Activated T-helper 1 cell treated with Interleukin-2 at 50 U/mL for 16 hours (primary cell): ENCODE measurements around the gene NOL6.
"Not testable (repeated sequence)": the region's sequence is repeated elsewhere in the genome, so short reads cannot be mapped to it uniquely, and the experiment has no call there.

ENCODE experiments used
- DNase-seq: peaks from one replicate; pipeline ENCODE4 v3.0.0-alpha.2; 2020; ENCODE audit warnings: low read depth

The NOL6 gene, protein sequence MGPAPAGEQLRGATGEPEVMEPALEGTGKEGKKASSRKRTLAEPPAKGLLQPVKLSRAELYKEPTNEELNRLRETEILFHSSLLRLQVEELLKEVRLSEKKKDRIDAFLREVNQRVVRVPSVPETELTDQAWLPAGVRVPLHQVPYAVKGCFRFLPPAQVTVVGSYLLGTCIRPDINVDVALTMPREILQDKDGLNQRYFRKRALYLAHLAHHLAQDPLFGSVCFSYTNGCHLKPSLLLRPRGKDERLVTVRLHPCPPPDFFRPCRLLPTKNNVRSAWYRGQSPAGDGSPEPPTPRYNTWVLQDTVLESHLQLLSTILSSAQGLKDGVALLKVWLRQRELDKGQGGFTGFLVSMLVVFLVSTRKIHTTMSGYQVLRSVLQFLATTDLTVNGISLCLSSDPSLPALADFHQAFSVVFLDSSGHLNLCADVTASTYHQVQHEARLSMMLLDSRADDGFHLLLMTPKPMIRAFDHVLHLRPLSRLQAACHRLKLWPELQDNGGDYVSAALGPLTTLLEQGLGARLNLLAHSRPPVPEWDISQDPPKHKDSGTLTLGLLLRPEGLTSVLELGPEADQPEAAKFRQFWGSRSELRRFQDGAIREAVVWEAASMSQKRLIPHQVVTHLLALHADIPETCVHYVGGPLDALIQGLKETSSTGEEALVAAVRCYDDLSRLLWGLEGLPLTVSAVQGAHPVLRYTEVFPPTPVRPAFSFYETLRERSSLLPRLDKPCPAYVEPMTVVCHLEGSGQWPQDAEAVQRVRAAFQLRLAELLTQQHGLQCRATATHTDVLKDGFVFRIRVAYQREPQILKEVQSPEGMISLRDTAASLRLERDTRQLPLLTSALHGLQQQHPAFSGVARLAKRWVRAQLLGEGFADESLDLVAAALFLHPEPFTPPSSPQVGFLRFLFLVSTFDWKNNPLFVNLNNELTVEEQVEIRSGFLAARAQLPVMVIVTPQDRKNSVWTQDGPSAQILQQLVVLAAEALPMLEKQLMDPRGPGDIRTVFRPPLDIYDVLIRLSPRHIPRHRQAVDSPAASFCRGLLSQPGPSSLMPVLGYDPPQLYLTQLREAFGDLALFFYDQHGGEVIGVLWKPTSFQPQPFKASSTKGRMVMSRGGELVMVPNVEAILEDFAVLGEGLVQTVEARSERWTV

DNA sequence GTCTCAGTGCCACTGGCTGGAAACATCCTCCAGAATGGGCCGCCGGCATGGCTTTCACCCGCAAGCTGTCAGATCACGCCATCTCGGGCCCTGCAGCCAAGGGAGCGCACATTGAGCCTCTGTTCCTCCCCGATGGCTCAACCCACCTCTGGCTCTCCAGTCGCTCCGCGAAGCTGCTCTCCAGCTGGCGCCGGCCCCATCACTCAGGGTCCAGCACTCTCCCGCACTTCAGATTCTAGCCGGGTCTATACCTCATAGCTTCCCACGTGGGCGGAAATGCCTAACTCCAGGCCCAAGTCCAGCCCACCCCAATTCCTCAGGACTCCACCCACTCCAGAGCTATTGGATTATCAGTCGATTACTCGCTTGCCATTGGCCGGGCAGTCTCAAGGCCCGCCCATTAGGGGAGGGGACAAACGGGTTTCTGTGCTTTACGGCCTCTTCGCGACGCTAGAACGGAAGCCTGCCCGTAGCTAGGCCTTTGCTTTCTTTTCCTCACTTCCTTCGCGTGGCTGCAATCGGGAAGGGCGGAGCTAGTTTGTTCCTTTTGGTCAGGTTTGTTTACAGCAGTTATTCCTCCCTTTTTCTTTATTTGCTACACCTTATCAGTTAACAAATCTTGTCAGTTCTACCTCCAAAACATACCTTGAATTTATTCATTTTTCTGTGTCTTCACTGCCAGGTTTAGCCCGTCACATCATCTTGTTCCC lies at the start of gene NOL6:
TSS of gene NOL6 (minus strand) at position 282 of the 710 bp plus-strand sequence. CDS start at position 200, 82 bp downstream.
- DNase-seq: peak; percentile 96

DNA sequence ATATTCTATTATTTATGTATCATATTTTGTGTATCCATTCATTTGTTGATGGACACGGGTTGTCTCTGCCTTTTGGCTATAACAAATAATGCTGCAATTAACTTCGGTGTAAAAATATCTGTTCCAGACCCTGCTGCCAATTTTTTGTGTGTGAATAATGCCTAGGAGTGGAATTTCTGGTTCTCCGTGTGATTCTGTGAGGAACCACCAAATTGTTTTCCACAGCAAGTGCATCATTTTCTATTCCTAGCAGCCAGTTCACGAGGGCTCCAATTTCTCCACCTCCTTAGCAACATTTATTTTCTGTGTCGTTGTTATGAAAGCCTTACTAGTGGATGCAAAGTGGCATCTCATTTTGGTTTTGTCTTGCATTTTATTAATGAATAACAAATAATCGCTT lies 48.1 kb upstream of the NOL6 start:
- not testable (repeated sequence) for DNase-seq

DNA sequence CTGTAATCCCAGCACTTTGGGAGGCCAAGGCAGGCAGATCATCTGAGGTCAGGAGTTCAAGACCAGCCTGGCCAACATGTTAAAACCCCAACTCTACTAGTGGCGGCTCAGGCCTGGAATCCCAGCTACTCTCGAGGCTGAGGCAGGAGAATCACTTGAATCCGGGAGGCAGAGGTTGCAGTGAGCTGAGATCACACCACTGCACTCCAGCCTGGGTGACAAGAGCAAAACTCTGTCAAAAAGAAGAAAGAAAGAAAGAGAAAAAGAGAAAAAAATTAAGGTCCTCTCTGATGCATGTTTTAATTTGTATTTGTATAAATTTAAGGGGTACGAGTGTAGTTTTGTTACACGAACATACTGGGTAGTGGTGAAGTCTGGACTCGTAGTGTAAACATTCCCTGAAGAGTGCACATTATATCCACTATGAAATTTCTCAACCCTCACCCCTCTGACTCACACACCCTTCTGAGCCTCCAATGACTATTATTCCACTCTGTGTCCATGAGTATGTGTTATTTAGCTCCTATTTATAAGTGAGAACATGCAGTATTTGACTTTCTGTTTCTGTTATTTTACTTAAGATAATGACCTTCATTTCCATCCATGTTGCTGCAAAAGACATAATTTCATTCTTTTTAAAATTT lies 44.3 kb upstream of the NOL6 start:
- not testable (repeated sequence) for DNase-seq

DNA sequence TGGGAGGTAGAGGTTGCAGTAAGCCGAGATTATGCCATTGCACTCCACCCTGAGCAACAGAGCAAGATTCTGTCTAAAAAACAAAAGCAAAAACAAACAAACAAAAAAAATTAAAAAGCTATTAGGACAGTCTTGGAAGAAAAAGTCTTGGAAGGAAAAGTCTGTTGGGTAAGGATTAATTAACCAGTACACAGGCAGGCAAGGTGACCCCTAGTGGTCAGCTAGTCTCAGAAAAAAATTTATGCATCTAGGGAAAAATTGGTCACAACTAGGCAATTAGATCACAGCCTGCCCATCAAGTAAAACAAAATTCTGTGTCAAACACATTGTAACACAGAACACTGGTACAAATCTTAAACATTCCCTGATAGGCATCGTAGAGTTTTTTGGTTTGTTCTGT lies 43.6 kb upstream of the NOL6 start:
- no peak for DNase-seq

DNA sequence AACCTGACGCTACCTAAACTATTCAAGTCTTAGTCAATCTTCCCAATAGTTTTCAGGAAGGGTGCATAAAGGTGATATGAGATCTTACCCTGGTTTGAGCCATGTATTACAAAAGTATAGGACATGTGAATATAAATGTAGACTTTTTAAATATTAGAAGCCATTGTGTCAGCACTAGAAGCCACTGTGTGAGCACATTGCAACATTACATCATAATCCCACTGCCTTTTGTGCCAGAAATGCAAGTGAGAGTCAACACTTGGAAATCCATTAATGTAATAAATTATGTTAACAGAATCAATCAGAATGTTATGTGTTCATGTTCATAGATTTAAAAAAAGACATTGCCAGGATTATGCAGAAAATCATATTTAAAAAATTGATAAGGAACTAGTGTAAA lies 42.7 kb upstream of the NOL6 start:
- DNase-seq: not testable (repeated sequence)

DNA sequence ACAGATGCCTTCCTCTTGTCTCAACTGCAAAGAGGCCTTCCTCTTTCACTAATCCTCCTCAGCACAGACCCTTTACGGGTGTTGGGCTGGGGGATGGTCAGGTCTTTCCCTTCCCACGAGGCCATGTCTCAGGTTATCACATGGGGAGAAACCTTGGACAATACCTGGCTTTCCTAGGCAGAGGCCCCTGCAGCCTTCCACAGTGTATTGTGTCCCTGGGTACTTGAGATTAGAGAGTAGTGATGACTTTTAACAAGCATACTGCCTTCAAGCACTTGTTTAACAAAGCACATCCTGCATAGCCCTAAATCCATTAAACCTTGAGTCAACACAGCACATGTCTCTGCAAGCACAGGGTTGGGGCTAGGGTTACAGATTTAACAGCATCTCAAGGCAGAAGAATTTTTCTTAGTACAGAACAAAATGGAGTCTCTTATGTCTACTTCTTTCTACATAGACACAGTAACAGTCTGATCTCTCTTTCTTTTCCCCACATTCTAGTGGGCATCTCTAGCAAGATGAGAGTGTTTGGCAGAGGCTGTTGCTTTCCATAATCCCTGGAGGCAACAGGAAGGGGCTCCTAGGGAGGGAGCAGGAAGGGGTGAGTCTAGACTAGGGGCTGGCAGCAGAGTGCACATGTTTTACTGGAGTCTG lies 41.7 kb upstream of the NOL6 start:
- not testable (repeated sequence) for DNase-seq

DNA sequence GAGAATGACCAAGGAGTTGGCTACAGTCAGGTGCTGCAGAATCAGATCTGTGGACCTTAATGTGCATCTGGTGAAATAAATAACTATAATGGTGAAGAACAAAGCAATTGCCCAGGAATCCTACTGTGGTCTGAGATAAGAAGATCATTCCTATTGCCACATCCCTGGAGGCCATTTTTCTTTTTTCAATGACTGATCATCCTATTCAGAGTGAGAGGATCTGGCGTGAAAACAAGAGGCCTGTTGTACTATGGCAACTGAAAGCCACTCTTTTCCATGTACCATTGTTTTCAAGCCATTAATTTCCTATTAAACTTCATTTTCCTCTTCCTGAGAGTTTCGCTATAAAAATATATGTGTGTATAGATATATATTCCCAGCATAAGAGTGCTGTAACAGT lies 38.8 kb upstream of the NOL6 start:
- not testable (repeated sequence) for DNase-seq

DNA sequence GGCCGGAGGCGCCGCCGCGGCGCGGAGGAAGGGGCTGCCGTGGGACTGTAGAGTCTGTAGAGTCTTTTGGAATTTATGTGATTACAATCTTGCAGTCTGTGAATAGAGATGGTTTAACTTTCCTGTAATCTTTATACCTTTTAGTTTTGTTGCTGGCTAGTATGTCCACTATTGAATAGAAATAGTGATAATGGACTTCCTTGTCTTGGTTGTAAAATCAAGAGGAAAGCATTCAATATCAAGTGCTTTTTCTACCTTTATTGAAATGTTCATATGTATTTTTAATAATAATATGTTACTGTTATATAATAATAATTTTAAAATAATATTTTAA lies 37.4 kb upstream of the NOL6 start:
- not testable (repeated sequence) for DNase-seq

DNA sequence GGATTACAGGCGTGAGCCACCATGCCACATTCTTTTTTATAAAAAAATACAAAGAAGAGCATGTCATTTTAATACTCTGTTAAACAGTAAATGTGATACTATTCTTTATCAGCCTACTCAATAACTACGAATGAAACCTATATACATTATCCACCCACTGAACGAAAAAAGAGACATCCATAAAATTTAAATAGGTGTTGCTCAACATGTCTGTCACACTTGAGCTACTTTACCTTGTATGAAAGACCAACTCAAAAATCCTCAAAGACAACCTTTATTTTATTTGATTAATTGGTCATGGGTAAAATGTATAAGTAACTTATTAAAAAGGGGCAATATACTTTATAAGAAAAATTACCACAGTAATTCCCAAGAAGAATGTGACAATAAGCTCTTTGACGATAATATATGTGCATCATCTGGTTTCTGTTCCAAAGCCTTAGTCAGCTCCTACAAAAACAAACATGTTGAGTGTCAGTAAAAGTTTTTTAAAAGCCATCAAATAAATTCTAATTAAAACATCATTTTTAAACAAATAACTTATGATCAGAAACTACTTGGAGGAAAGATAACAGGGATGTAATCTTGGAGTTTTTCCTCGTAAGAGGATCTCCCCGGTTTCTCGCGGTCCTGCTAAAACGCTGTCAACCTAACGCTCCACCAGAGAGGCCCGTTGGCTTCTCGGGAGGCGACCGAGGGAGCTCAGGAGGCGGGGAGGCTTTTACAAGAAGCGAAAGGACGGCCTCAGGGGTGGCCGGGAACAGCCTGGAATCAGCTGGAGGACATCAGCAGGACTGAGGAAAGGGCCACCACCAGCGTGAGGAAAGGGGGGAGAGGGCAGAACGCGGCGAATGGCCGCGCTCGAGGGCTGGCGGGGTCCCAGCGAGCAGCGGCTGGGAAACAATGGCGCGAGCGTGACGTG lies 36.8 kb upstream of the NOL6 start:
- DNase-seq: peak; percentile 1

DNA sequence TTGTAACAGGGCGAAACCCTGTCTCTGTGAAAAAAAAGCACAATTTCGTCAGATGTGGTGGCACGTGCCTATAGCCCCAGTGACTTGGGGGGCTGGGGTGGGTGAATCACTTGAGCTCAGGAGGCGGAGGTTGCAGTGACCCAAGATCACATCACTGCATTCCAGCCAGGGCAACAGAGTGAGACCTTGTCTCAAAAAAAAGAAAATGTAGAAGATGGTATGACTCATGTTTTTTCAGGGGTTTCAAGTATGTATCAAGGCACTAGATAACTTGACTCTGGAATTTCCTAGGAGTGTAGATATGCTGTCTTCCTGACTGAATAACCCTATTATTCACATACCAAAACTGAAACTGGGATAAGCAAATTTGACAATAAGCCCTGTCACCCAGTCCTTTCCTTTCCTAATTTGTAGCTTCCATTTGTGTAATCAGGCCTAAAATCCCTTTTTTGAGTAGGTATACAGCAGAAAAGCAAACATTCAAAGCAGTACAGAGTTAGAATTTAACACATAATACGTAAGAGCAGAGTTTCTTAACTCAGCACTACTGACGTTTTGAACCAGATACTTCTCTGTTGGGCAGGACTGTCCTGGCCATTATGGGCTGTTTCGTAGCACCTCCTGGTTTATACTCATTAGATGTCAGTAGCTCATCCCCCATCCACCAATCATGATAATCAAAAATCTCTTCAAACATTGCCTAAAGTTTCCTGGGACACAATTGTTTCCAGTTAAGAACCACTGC lies 33.1 kb upstream of the NOL6 start:
- DNase-seq: no peak

DNA sequence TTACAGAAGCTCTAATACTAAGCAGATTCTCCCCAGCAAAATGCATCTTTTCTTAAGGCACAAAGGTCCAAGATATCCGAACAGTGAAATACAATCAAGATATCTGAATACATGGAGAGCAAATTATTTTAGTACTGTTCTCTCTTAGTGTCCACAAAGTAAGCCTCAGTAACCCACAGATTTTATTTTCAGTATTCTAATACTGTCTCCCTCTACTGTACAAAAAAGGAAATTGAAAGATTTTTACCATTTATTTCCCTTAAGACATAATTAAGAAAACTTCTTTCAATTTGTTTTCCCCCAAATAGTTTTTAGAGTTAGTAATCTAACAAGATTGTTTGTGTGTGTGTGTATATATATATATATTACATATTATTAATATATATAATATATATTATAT lies 24.7 kb upstream of the NOL6 start:
- DNase-seq: no peak

DNA sequence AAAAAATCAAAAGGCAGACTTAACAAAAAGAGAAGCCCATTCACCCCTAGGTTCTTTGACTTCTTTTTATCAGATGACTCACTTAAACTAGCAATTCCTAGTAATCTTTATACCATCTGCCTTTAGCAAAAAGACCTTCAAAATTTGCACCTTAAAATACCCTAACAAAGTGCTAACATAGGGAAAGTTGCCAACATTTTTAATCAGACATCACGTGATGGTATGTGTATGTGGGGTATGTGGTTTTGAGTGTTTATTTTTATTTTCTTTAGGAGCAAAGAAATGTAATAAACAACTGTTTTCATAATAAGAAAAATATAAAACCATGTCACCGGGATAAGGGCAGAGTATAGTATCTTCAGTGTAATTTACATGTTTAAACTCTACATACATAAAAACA lies 20.1 kb upstream of the NOL6 start:
- not testable (repeated sequence) for DNase-seq

DNA sequence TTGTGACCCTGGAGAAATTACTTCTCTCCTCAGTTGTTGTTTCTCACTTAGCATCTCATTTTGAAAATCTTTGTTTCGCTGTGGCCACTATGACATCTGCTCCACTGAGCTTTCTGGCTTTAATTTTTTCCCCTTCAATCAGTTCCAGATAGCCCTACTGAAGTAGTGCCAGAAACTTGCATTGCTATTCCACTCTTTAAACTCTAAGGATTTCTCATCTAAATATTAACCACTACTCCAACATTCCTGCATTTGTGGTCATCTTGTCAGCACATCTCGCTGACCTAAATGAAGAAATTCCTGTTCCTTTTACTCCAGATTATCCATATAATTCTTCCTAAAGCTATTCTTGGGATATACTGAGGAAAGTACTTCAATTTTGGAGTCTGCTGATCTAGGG lies 15.3 kb upstream of the NOL6 start:
- DNase-seq: no peak

DNA sequence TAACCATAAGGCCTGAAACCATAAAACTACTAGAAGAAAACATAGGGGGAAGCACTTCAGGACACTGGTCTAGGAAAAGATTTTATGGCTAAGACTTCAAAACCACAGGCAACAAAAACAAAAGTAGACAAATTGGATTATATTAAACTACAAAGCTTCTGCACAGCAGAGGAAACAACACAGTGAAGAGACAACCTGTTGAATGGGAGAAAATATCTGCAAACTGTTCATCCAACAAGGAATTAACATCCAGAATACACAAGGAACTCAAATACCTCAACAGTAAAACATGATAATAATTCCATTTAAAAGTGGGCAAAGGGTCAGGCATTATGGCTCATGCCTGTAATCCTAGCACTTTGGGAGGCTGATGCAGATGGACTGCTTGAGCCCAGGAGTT lies 11.6 kb upstream of the NOL6 start:
- not testable (repeated sequence) for DNase-seq

DNA sequence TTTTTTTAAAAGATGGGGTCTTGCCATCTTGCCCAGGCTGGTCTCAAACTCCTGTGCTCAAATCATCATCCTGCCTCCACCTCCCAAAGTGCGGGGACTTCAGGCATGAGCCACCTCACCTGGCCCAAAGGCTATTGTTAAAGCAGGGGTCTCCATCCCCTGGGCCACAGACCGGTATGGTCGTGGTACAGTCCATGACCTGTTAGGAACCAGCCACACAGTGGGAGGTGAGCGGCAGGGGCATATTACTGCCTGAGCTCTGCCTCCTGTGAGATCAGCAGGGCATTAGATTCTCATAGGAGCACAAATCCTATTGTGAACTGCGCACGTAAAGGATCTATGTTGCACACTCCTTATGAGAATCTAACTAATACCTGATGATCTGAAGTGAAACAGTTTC lies 7.3 kb upstream of the NOL6 start:
- DNase-seq: no peak

DNA sequence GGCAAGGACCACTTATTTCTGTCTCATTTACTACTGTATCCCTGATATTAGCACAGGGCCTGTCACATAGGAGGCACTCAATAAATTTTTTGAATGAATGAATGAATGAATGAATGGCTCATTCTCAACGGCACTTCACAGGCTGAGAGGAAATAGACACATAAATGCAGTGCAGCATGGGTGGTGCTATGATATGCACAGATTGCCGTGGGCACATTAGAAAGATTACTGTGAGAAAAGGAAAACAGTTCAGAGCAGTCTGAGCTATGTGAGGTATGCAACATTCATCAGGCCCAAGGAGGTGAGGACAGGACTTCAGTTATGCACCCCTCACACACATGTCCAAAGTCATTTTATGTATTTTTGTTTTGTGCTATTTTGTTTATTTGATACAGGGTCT lies 6.4 kb upstream of the NOL6 start:
- DNase-seq: no peak

DNA sequence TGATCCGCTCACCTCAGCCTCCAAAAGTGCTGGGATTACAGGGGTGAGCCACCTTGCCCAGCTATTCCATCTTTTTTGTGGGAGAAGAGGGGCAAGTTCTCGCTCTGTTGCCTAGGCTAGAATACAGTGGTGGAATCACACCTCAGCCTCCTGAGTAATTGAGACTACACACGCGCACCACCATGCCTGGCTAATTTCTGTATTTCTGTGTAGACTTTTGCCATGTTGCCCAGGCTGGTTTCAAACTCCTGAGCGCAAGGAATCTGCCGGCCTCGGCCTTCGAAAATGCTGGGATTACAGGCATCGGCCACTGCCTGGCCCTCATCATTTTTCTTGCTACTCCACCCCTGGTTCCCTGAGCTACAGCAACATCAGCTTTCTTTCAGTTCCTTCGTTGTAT lies 2.8 kb upstream of the NOL6 start:
- no peak for DNase-seq

DNA sequence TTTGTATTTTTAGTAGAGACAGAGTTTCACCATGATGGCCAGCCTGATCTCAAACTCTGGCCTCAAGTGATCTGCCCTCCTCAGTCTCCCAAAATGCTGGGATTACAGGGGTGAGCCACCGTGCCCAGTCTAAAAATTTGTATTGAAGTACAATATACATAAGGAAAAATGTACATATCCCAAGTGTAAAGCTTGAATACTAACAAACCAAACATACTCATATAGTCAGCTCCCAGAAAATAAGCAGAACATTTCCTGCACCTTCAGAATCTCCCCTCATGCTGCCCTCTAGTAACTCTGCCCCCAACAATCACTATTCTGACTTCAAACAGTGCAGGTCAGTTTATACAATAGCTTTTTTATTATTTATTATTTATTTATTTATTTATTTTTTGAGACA lies 1.6 kb upstream of the NOL6 start:
- DNase-seq: no peak
